IPS-18a (cell line): Measurements from ENCODE around the gene MMEL1.
"Not testable (repeated sequence)": the region's sequence is repeated elsewhere in the genome, so short reads cannot be mapped to it uniquely, and the experiment has no call there.

Experiments used
- H3K27ac ChIP-seq: one replicate; pipeline ENCODE4 v1.5.1; 2013; ENCODE audit warnings: low read length
- H3K27me3 ChIP-seq: one replicate; pipeline ENCODE4 v1.6.1; 2013; ENCODE audit warnings: mild to moderate bottlenecking, low read length; ENCODE audit not compliant: control insufficient read depth, insufficient read depth
- H3K36me3 ChIP-seq: one replicate; pipeline ENCODE4 v1.6.1; 2013; ENCODE audit warnings: low read depth, low read length; ENCODE audit not compliant: control insufficient read depth
- H3K4me1 ChIP-seq: one replicate; pipeline ENCODE4 v1.6.1; 2013; ENCODE audit warnings: low read depth, low read length; ENCODE audit not compliant: control insufficient read depth
- H3K4me3 ChIP-seq: one replicate; pipeline ENCODE4 v1.5.1; 2013; ENCODE audit warnings: low read length
- H3K9ac ChIP-seq: one replicate; pipeline ENCODE4 v1.6.1; 2013; ENCODE audit warnings: mild to moderate bottlenecking, low read length, moderate library complexity
- H3K9me3 ChIP-seq: one replicate; pipeline ENCODE4 v1.6.1; 2013; ENCODE audit warnings: low read depth, low read length; ENCODE audit not compliant: control insufficient read depth

Gene MMEL1

DNA sequence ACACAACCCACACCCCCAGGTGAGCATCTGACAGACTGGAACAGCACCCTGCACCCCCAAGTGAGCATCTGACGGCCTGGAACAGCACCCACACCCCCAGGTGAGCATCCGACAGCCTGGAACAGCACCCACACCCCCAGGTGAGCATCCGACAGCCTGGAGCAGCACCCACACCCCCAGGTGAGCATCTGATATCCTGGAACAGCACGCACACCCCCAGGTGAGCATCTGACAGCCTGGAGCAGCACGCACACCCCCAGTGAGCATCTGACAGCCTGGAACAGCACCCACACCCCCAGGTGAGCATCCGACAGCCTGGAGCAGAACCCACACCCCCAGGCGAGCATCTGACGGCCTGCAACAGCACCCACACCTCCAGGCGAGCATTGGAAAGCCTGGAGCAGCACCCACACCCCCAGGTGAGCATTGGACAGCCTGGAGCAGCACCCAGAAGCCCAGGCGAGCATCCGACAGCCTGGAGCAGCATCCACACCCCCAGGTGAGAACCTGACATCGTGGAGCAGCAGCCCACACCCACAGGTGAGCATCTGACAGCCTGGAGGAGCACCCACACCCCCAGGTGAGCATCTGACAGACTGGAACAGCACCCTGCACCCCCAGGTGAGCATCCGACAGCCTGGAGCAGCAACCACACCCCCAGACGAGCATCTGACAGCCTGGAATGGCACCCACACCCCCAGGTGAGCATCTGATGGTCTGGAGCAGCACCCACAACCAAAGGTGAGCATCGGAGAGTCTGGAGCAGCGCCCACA is 19.5 kb upstream of the MMEL1 start:
- H3K27ac ChIP-seq, H3K27me3 ChIP-seq, H3K9ac ChIP-seq, H3K4me1 ChIP-seq, H3K4me3 ChIP-seq, H3K36me3 ChIP-seq: not testable (repeated sequence)
- H3K9me3 ChIP-seq: peaks cover 60% of the 10 kb centered on the region

DNA sequence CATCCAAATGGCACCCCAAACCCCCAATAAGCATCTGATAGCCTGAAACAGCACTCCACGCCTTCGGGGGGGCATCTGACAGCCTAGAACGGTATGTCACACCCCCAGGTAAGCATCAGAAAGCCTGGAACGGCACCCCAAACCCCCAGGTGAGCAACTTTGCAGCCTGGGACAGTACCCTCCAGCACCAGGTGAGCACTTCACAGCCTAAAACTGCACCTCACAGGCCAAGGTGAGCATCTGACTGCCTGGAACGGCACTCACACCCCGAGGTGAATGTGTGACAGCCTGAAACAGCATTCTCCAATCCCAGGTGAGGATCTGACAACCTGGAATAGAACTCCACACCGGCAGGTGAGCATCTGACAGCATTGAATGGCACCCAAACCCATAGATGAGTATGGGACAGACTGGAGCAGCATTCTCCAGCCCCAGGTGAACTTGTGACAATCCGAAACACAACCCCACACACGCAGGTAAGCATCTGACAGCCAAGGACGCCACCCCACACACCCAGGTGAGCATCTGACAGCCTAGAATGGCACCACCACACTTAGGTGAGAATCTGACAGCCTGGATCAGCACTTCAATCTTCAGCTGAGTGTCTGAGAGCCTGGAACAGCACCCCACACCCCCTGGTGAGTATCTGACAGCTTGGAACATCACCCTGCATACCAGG is 18.3 kb upstream of the MMEL1 start:
- H3K27ac ChIP-seq: no peak overlapping the region
- H3K9ac ChIP-seq: no peak overlapping the region
- no peaks in the 10 kb centered on the region for H3K27me3 ChIP-seq
- H3K9me3 ChIP-seq: peaks cover 60% of the 10 kb centered on the region
- no peak overlapping the region for H3K4me3 ChIP-seq
- no peaks in the 10 kb centered on the region for H3K4me1 ChIP-seq
- no peaks in the 10 kb centered on the region for H3K36me3 ChIP-seq

DNA sequence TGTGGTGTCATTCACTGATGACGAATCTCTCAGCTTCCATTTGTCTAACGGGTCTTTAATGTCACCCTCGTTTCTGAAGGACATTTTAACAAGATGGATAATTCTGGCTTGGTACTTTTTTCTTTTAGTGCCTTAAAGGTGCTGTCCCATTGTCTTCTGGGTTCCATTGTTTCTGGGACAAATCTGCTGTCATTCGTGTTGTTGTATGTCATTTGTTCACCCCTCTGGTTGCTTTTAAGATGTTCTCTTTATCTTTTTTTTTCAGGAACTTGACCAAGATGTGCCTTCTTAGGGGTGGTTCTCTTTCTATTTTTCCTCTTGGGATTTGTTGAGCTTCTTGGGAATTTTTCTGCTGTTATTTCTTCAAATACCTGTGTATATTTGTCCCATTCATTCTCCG is 14.0 kb upstream of the MMEL1 start:
- H3K9me3 ChIP-seq: peaks cover 23% of the 10 kb centered on the region
- no peaks in the 10 kb centered on the region for H3K4me1 ChIP-seq
- H3K9ac ChIP-seq: no peak overlapping the region
- no peak overlapping the region for H3K4me3 ChIP-seq
- no peaks in the 10 kb centered on the region for H3K27me3 ChIP-seq
- H3K36me3 ChIP-seq: no peaks in the 10 kb centered on the region
- H3K27ac ChIP-seq: no peak overlapping the region

DNA sequence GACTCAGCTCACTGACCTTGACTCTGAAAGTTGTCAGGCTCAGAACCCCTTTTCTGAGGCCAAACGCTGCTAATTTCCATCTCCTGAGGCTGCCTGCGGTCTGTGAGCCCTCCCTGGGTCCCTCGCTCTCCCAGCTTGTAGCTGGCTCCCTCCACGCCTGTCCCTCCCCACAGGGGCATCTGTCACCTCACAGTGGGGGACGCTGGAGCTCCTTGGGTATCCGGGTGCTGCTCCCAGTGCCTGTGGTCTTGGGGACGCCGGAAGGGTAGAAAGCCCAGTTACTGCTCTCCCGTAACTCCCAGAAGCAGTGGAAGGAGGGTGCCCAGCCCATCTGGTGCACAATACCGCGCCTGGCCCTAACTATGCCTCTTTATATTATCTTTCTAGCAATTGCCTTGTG is 13.0 kb upstream of the MMEL1 start:
- no peaks in the 10 kb centered on the region for H3K4me1 ChIP-seq

DNA sequence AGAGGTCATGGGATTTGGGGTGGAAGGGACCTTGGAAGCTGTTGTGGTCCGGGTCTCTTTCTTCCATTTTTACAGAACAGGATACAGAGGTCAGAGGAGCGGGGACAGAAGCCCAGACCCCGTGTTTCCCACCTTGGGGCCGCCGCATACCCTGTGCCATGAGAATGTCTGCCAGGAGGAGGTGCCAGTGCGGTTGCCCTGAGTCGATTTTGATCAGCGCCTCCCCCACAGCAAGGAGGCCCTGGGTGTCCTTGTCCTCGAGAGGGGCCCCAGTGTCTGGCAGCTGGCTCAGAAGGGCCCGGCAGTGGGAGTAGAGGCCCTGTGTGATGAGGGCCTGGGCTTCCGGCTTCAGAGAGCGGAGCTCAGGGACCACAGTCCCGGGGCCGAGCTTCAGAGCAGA is 12.3 kb upstream of the MMEL1 start:
- Histone ChIP-seq H3K36me3 (no peaks in the 10 kb centered on the region), H3K4me1 (no peaks in the 10 kb centered on the region), H3K27ac (no peak overlapping the region), H3K4me3 (no peak overlapping the region), H3K27me3 (no peaks in the 10 kb centered on the region), H3K9me3 (peaks cover 23% of the 10 kb centered on the region), H3K9ac (no peak overlapping the region)

More for the DNA sequence above, 13.0 kb upstream of the MMEL1 start:
- H3K27me3 ChIP-seq: no peaks in the 10 kb centered on the region
- no peak overlapping the region for H3K27ac ChIP-seq
- peaks cover 23% of the 10 kb centered on the region for H3K9me3 ChIP-seq
- H3K4me3 ChIP-seq: no peak overlapping the region
- H3K36me3 ChIP-seq: no peaks in the 10 kb centered on the region
- no peak overlapping the region for H3K9ac ChIP-seq

DNA sequence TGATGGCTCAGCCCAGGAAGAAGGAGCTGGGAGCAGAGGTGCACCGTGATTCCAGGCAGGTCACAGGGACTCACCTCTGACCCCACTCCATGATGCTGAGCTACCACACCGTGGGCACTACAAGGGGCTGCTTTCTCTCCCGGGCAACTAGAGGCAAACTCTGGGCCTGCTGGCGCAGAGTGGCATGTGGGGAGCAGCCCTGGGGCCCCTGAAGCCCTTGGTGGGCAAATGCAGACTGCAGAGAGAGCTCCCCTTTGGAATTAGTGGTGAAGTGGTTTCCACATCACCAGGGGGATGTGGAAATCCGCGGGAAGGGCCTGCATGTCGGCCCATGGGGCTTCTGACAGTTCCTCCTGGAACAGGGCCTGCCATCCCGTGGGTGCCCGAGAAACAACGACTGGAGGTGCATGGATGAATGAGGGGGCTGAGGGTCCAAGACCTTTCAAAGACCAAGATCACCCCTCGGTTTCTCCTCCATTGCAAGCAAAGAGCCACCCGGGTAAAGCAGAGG is 11.8 kb upstream of the MMEL1 start:
- Histone ChIP-seq H3K4me3 (no peak overlapping the region), H3K36me3 (no peaks in the 10 kb centered on the region), H3K27me3 (no peaks in the 10 kb centered on the region), H3K27ac (no peak overlapping the region), H3K4me1 (no peaks in the 10 kb centered on the region), H3K9ac (no peak overlapping the region), H3K9me3 (peaks cover 23% of the 10 kb centered on the region)

DNA sequence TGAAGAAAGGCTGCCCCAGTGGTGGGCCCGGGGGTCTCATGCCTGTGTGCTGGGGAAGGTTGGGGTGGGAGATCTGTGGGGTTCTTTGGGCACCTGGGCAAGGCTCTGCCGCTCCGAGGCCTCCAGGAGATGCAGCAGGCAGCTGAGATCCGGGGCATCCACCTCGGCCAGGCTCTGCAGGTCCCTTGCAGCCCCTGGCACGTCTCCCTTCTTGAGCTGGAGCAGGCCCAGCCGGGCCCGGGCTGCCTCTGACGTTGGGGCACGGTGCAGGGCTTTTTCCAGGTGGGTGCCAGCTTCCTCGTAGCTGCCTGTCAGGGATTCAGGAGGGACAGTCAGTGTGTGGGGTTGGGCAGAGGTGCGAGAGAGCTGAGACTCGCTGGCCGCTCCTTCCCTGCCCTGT is 11.4 kb upstream of the MMEL1 start:
- Histone ChIP-seq H3K27ac (no peak overlapping the region), H3K4me1 (no peaks in the 10 kb centered on the region), H3K9me3 (peaks cover 21% of the 10 kb centered on the region), H3K9ac (no peak overlapping the region), H3K27me3 (peaks cover 4% of the 10 kb centered on the region), H3K4me3 (no peak overlapping the region), H3K36me3 (no peaks in the 10 kb centered on the region)

DNA sequence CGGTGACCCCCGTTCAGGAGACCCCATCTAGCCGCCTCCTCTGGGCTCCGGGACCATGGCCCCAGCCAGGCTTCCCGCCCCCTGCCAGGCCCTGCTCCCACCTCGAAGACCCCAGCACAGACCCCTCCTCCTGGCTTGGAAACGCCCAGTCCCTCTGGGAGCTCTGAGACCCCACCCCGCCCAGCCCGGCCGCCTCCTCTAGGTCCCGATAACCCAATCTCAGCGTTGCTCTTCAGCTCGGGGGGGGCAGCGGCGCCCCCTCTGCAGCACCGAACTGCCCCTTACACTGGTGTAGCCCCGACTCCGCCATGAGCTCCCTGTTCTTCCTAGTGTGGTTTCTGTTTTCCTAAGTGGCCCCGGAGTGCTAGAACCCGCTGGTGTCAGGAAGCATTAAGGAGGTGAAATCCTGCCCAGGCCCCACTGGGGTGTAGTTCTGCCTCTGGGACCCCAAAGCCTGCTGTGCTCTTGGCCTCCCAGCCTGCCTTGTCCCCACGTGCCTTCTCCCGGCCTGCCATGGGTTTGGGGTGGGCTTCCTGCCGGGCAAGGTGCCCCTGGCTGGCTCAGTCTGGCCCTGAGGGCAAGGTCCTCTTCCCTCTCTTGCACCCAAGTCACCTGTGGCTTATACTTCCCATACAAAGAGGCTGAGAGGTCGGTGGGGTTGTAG is 10.7 kb upstream of the MMEL1 start:
- Histone ChIP-seq H3K27ac (no peak overlapping the region), H3K9me3 (peaks cover 15% of the 10 kb centered on the region), H3K4me3 (peak overlapping the region; percentile 74), H3K4me1 (no peaks in the 10 kb centered on the region), H3K27me3 (peaks cover 10% of the 10 kb centered on the region), H3K36me3 (no peaks in the 10 kb centered on the region), H3K9ac (no peak overlapping the region)

DNA sequence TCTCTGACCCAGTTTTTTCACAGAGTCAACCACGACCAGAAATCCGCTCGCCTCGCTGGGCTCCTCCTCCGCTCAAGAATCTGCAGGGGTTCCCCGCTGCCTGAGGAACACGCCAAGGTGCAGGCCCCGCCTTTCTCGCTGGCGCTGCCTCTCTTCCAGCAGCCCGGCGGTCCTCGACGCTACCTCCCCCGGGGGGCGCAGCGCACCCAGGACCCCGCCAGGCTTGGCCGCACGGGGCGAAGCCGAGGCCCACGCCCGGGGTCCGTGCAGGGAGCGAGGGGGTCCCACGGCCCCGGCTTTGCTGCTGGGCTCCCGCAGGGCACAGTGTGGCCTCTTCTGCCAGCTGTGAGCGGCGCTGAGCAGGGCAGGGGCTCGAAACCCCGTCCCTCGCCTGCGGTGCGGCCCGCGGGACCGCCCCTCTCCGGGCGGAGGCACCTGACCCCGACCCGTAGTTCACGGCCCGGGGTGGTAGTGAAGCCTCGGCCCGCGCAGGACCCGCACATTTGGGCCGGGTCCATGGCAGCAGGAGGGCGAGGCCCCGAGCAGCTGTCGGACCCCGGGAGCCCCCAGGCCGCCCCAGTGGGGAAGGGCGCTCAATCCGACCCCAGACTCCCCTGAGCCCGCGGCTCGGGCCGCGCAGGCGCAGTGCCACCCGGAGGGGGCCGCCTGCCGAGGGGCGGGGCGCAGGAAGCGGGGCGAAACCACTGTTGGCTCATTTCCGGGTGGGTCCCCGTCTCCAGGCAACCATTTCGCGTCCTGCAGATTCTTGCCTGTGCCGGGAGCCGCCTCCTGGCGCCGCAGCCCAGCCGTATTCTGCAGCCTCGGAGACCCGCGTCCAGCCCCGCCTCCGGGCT is 10.0 kb upstream of the MMEL1 start:
- no peak overlapping the region for H3K27ac ChIP-seq
- H3K9me3 ChIP-seq: peaks cover 9% of the 10 kb centered on the region
- H3K4me3 ChIP-seq: peak overlapping the region; percentile 74
- peak overlapping the region; percentile 43 for H3K9ac ChIP-seq
- no peaks in the 10 kb centered on the region for H3K36me3 ChIP-seq
- no peaks in the 10 kb centered on the region for H3K4me1 ChIP-seq
- peaks cover 17% of the 10 kb centered on the region for H3K27me3 ChIP-seq

DNA sequence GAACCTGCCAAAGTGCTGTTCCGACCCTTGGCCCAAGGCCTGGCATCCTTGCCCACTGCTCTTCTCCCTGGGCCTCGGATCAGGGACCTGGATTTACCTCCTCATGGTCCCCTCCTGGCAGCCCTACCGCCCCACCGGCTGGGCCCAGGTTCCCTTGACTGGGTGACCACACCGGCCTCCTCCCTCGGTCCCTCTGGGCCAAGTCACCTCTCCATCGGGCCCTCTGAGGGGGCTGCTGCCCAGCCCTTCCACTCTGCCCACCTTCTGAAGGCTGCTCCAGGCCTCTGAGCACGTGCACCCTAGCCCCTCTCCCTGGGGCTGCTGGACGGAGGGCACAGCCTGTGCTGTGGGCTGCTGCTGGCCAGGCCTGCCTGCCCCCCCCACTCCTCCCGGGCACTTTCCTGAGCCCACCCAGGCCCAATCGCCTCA is 9.3 kb upstream of the MMEL1 start:
- no peak overlapping the region for H3K27ac ChIP-seq
- H3K27me3 ChIP-seq: peaks cover 21% of the 10 kb centered on the region
- no peaks in the 10 kb centered on the region for H3K36me3 ChIP-seq

More for the DNA sequence above, 9.3 kb upstream of the MMEL1 start:
- Histone ChIP-seq H3K4me1 (no peaks in the 10 kb centered on the region), H3K9me3 (peaks cover 6% of the 10 kb centered on the region), H3K4me3 (peak overlapping the region; percentile 74), H3K9ac (peak overlapping the region; percentile 43)
